HFFc6 (cell line): Measurements from ENCODE around the gene SPATA7. TPM values are rescaled to one million over a fixed set of nuclear protein-coding genes. Genes with fewer than 3 reads are reported as not detected.

ENCODE experiments used
- DNase-seq: peaks from one replicate; pipeline ENCODE4 v3.0.0-alpha.2; 2018
- H3K27ac Mint-ChIP-seq: 2 replicates; pipeline ENCODE4 v1.8.0; 2020; ENCODE audit warnings: mild to moderate bottlenecking, mixed read lengths
- H3K27me3 Mint-ChIP-seq: 2 replicates; pipeline ENCODE4 v1.8.0; 2021; ENCODE audit warnings: mild to moderate bottlenecking, moderate library complexity, mixed read lengths; ENCODE audit not compliant: insufficient read depth
- H3K36me3 Mint-ChIP-seq: 2 replicates; pipeline ENCODE4 v1.8.0; 2021; ENCODE audit warnings: low read depth, mixed read lengths
- H3K4me1 Mint-ChIP-seq: 2 replicates; pipeline ENCODE4 v1.8.0; 2020; ENCODE audit warnings: low read depth, mixed read lengths
- H3K4me3 Mint-ChIP-seq: 2 replicates; pipeline ENCODE4 v1.8.0; 2020; ENCODE audit warnings: mild to moderate bottlenecking, moderate library complexity, mixed read lengths
- H3K9me3 Mint-ChIP-seq: 2 replicates; pipeline ENCODE4 v1.8.0; 2020; ENCODE audit warnings: mild to moderate bottlenecking, mixed read lengths
- total RNA-seq, 6 experiments: library from RNA; stranded (reverse); fragmentation: NEBNext Ultra II Directional; extraction: Animal tissue kit (Norgen Biotek cat#: 25700); gene quantifications; 2 replicates in 1 of 6; 3 replicates in 5 of 6; pipeline ENCODE4 v1.2.3, GENCODE V29; 2021
- TF ChIP-seq, protein P1 (sequence below): fragments of 200-600 bp; sonication (generic); IDR thresholded peaks from 2 replicates; pipeline ENCODE4 v1.5.0; 2021; ENCODE audit warnings: antibody characterized with exemption, mild to moderate bottlenecking

SPATA7 gene
- total RNA-seq, 6 experiments from 2014 or later, result 6.1 to 7.4 (median 6.8) TPM

DNA sequence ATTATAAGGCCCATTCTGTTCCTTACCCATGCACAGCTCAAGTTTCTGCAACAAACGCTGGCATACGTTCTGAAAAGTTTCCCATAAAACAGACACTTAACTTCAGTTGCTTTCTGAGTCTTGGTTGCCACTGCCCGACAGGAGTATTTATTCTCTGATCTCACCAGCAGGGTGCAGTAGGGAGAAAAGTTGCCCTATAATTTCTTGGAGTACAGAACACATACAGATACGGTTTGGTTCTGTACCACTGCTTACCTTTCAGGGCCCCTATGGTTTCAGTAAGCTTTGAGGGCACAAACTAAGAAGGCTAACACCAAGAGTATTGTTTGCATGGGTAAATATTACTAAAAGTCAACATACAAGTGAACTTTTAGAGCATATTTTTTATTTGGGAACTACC lies 77.9 kb downstream of the SPATA7 start:
- H3K36me3 Mint-ChIP-seq, result peaks cover 30% of the 10 kb centered on the region

DNA sequence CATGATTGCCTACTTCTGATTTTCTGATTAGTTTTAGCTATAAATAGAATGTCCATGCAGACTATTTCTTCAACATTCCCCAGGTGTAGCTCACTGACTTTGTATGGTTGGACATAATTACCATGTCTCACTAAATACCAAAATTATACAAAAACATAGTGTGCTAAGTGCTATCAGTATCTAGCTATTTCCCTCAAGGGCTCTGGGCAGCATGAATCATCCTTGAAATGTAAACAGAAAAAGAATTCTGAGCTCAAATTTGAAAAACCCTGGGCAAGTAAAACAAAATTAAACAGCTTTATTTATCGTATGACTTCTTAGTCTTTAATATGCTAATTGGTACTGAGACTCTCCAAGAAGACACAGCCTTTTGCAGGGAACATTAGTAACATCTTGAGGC lies 82.9 kb downstream of the SPATA7 start:
- DNase-seq, result peak; percentile 91
- Mint-ChIP-seq H3K4me3 (peak overlapping the region; percentile 74), H3K36me3 (peaks cover 22% of the 10 kb centered on the region), H3K27me3 (no peaks in the 10 kb centered on the region), H3K9me3 (no peaks in the 10 kb centered on the region), H3K4me1 (peaks cover 53% of the 10 kb centered on the region), H3K27ac (peak overlapping the region; percentile 88)
- TF ChIP-seq, protein P1, sequence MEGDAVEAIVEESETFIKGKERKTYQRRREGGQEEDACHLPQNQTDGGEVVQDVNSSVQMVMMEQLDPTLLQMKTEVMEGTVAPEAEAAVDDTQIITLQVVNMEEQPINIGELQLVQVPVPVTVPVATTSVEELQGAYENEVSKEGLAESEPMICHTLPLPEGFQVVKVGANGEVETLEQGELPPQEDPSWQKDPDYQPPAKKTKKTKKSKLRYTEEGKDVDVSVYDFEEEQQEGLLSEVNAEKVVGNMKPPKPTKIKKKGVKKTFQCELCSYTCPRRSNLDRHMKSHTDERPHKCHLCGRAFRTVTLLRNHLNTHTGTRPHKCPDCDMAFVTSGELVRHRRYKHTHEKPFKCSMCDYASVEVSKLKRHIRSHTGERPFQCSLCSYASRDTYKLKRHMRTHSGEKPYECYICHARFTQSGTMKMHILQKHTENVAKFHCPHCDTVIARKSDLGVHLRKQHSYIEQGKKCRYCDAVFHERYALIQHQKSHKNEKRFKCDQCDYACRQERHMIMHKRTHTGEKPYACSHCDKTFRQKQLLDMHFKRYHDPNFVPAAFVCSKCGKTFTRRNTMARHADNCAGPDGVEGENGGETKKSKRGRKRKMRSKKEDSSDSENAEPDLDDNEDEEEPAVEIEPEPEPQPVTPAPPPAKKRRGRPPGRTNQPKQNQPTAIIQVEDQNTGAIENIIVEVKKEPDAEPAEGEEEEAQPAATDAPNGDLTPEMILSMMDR, result no peak

More for the DNA sequence above, 77.9 kb downstream of the SPATA7 start:
- peak; percentile 21 for DNase-seq
- no peak overlapping the region for H3K4me3 Mint-ChIP-seq
- peaks cover 4% of the 10 kb centered on the region; the same call in 1 of the 2 replicates for H3K9me3 Mint-ChIP-seq
- peaks cover 16% of the 10 kb centered on the region for H3K4me1 Mint-ChIP-seq
- TF ChIP-seq, protein P1, result peak; percentile 78
- H3K27me3 Mint-ChIP-seq, result no peaks in the 10 kb centered on the region
- no peak overlapping the region for H3K27ac Mint-ChIP-seq

DNA sequence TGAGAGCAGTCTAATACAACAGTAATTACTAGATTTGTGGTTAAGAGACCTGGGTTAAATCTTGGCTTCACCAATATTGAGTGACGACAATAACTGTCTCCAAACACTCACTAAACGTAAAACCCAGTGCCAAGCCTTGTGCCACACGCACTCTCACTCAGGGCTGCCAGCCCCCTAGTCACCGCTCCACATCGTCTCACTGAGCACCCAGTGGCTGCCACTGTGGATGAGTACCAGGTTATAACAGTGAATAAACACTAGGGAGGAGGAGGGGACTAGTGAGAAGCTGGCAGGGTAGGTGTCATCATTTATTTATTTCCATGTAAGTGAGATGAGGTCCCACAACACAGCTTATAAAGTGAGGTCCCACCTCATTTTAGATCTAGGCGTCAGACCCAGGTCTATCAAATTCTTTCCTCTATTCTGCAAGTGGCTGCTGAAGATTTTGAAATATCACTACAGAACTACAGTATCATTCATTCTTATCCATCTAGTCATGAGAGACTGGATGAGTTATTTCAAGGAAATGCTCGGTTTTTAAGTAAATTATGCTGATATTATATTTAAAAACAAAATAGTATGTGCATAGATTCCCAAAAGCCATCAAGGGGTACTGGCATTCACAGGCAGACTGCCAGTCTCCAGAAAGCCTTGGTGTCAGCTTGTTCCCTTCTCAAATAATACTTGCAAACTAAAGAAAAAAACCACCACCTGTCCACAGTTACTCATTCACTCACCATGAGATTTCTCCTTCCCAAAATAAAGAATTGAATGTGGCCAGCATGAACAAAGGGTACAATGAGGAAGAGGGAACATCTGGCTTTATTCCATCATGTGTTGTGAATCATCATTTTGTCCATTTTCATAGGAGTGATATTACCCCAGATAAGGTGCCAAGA lies 85.3 kb downstream of the SPATA7 start:
- H3K4me1 Mint-ChIP-seq, result peaks cover 62% of the 10 kb centered on the region
- H3K27ac Mint-ChIP-seq, result peak overlapping the region; percentile 76
- no peaks in the 10 kb centered on the region for H3K9me3 Mint-ChIP-seq
- DNase-seq, result peak; percentile 62
- H3K27me3 Mint-ChIP-seq, result peaks cover 2% of the 10 kb centered on the region; the same call in 1 of the 2 replicates
- TF ChIP-seq, protein P1, result no peak
- H3K36me3 Mint-ChIP-seq, result peaks cover 32% of the 10 kb centered on the region
- peak overlapping the region; percentile 63 for H3K4me3 Mint-ChIP-seq

DNA sequence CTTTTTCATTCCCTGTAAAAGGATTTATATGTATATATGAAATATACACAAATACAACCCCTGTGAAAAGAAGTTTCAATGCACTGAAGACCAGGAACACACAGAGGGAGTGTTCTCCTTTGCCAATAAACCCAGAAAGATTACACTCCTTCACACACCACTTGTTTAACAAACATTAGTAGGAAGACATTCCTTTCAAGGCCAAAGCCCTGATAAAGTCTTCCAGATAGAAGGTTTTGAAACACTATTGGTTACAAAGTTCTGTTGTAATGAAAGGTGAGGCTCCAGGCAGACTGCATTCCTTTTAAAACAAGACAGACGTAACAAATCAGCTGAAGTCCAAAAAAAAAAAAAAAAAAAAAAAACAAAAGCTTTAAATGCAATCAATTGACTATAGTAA lies 88.3 kb downstream of the SPATA7 start:
- DNase-seq, result no peak
- Mint-ChIP-seq H3K36me3 (peaks cover 49% of the 10 kb centered on the region), H3K4me1 (peaks cover 70% of the 10 kb centered on the region), H3K27me3 (peaks cover 2% of the 10 kb centered on the region; the same call in 1 of the 2 replicates), H3K4me3 (no peak overlapping the region), H3K9me3 (no peaks in the 10 kb centered on the region), H3K27ac (no peak overlapping the region; the same call in 1 of the 2 replicates)
- TF ChIP-seq, protein P1, result no peak

DNA sequence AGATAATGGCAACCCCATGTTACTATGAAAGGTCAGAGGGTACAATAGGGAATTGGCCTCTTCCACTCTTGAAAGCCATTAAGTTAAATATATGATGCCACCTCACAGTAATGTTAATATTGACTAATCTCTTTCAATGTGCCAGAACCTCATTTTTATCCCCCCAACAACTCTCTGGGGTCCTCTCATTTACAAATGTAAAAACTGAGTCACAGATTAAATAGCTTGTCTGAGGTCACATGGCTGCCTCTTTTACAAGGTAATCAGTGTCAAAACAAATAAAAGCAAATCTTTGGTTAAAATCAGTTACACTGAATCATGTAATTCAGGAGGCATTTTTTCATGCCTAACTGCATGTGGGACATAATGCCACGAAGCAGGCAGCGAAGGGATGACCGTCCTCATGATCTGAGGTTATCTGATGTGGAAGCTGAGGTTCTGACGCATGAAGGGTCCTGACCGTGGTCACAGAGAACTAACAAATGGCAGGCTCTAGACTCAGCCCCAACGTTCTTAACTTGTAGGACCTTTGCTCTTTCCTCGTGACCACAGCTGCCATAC lies 90.8 kb downstream of the SPATA7 start:
- Mint-ChIP-seq H3K27ac (peak overlapping the region; percentile 91), H3K27me3 (peaks cover 2% of the 10 kb centered on the region; the same call in 1 of the 2 replicates)

More for the DNA sequence above, 90.8 kb downstream of the SPATA7 start:
- H3K4me3 Mint-ChIP-seq, result peak overlapping the region; percentile 42
- peaks cover 54% of the 10 kb centered on the region for H3K36me3 Mint-ChIP-seq
- H3K9me3 Mint-ChIP-seq, result no peaks in the 10 kb centered on the region
- DNase-seq, result peak; percentile 76
- peaks cover 46% of the 10 kb centered on the region for H3K4me1 Mint-ChIP-seq
- TF ChIP-seq, protein P1, result no peak
